Ureter (tissue), 1 donor: ENCODE data around the gene PLD6. TPM values are rescaled to one million over a fixed set of nuclear protein-coding genes. Genes with fewer than 3 reads are reported as not detected.
"Not testable (repeated sequence)": the region's sequence is repeated elsewhere in the genome, so short reads cannot be mapped to it uniquely, and the experiment has no call there.

Experiments
- DNase-seq: peaks from one replicate; pipeline ENCODE4 v3.0.0-alpha.2; 2020; ENCODE audit warnings: low spot score
- total RNA-seq: library from RNA; stranded (reverse); gene quantifications from one replicate; pipeline ENCODE4 v1.2.4, GENCODE V29; 2023
- donor health status: DM: yes; HTN: yes; CAD: no.

Gene PLD6
- total RNA-seq, 1 donor from 2014 or later, result 4.9 TPM

DNA sequence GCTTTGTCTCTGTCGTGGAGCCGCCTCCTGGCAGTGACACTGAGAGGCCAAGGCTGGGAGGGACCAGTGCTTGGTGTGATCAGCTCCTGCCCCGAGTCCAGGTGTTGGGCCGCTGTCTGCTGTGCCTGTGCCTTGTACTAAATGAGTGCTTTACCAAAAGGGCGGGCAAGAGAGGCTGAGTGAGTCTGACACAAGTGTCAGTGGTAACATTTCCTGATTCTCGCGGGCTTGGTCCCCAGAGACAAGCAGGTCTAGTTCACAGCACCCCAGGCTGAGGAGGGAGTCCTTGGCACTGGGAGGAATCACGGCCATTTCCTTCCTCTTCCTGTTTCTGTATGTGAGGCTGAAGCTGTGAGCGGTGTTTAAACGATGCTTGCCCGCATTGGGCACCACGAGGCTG lies 30.2 kb downstream of the PLD6 start:
- no peak for DNase-seq

DNA sequence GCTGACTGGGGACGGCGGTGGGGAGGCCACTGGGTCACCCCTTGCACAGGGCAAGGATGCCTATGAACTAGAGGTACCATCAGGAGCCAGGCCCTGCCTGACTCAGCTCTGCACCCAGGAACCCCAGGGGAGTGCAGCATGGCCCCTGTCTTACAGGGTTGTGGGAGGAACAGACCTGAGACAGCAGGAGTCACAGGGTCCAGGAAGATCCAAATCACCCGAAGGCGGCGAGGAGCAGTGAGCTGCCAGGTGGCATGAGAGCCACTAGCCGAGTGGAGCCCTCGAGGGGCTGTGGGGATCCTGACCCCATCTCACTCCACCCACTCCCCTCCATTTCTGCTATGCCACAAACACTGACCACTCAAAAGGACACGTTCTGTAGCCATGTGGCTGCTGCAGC lies 30.8 kb downstream of the PLD6 start:
- DNase-seq, result no peak

- DNase-seq, result no peak
Observed at GRCh38 chr17:17173921-17174320, 32.2 kb downstream of the PLD6 start.

DNA sequence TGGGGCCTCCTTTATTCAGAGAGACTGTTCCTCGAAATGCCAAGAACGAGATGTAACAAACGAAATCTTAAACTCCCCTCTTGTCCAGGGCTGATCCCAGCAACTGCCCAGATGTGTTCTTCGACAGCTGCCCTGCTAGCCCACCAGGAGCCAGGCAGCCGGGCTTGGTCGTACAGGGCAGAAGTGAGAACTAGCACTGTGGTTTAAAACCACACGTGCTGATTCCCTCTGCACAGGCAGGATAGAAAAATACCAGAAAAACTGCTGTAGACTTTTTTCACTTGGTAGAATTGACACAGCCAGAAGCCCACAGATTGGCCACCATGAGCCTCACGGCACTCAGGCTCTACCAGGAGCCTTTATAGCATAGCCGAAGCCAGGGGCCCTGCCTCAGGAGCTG lies 33.1 kb downstream of the PLD6 start:
- DNase-seq, result no peak

DNA sequence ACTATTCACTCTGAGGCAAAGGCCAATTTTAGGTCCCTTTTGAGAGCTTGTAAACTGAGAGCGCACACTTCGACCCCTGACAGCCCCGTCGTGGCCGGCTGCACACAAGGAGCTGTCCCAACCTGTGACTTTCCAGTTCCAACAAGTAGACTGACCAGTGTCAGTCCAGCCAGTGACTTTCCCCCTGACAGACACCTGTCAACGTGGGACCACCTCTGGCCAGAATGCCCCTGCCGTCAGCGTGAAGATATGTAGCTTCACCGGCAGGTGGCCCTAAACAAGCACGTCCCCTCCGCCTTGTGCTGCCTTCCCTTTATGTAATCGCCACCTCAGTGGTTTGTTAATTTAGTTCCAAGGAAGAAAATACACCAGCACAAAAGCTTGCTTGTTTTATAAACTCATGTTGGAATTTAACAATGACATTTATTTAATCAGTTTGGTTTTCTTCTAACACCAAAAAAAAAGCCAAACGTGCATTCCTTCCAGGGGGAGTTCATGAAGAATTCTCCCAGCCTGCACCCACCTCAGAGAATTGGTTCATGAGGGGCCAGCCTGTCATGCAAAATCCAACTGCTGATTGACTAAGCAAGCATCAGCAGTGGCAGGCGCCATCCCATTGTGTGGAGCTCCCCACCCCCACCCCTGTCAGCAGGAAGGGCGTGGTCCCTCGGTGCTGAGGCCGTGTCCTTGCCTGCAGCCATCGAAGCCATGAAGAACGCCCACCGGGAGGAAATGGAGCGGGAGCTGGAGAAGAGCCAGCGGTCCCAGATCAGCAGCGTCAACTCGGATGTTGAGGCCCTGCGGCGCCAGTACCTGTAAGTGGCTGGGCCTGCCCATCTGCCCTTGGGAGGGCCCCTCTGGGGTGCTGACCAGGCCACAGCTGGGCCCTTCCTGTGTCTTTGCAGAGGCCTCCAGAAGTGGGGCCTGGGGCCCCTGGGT lies 33.9 kb downstream of the PLD6 start:
- no peak for DNase-seq

DNA sequence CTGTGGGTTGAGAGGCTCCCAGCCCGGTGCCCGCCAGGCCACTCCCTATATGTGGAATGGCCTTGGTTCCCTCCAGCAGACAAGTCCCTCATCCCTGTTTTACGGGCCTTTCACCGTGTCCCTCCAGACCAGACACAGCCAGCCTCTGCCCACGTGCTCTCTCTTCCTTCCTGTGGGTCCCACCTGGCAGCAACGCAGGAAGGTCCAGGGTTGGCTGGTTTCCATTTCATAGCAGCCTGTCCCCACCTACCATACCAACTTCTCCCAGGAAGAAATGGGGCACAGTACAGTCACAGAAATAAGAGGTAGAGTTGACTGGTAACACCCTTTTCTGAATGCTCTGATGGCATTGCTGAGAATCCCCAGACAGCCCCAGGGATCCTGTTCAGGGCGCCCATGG lies 34.9 kb downstream of the PLD6 start:
- DNase-seq, result no peak

GRCh38 chr17:17170346-17170985 lies 35.7 kb downstream of the PLD6 start:
- DNase-seq, result no peak

DNA sequence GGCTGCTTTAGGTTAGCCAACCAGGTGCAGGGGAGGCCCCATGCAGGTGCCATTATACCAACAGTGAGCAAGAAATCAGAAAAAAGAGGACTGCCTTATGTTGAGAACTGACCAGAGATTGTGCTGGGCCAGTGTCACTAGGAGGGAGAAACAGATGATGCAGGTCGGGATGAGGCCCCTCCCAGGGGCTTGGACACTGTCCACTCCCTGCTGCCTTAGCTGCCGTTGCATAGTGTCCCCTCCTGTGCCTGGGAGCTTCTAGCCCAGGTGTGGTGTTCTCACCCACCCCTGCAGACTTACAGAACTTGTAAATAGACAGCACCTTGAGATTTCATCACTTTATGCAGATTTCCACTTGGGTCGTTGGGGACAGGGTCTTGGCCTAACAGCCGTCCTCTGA lies 36.7 kb downstream of the PLD6 start:
- no peak for DNase-seq

DNA sequence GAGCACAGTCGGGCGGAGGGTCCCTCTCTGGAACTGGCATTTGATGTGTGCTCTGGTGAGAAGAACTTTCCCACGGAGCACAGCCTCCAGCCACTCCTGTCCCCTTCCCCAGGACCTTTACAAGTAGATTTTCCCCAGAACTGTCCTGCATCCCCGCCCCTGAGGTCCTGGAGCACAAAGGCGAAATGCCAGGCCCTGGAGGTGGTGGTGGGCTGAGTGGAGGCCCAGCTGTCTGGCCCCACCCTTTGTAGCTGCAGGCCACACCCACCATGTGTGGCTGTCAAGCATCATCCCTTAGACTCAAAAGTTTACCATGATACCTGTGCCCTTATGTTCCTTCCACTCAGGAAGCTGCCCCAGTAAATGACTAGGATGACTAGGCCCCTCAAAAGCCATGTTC lies 37.7 kb downstream of the PLD6 start:
- no peak for DNase-seq

DNA sequence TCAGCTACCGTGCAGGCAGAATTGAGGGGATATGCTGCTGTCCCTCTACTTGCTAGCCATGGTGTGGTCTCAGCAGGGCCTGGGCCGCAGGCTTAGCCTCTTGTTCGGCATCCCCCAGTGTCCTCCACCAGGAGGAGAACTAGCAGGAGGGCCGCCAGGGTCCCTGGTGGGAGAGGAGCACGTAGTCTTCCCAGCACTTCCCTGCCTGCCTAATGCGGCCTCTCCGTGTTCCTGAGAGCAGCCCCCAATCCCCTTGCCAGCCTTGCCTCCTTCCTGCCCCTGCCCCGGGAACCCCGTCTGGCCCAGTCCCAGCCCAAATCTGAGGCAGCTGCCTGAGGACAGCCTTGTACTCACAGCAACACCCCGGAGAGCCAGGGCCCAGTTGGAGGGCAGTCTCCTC lies 38.1 kb downstream of the PLD6 start:
- no peak for DNase-seq

DNA sequence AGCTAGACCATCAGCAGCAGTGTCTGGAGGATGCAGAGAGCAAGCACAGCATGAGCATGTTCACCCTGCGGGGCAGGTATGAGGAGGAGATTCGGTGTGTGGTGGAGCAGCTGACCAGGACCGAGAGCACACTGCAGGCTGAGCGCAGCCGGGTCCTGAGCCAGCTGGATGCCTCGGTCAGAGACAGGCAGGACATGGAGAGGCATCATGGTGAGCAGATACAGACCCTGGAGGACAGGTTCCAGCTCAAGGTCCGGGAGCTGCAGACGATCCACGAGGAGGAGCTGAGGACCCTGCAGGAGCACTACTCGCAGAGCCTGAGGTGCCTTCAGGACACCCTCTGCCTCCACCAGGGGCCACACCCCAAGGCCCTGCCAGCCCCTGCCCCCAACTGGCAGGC lies 38.8 kb downstream of the PLD6 start:
- DNase-seq, result no peak

DNA sequence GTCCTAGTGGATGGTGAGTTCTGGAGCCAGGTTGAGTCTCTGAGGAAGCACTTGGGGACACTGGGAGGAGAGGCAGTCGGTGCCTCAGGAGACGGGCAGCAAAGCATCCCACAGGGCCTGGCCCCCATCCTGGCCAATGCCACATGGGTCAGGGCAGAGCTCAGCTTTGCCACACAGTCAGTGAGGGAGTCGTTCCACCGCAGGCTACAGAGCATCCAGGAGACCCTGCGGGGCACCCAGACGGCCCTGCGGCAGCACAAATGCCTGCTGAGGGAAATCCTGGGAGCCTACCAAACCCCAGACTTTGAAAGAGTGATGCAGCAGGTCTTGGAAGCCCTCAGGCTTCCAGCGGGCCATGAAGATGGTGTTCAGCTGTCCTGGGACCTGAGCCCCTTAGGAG lies 39.7 kb downstream of the PLD6 start:
- DNase-seq, result no peak

- DNase-seq, result no peak
Observed at GRCh38 chr17:17165666-17166308, 40.3 kb downstream of the PLD6 start.

GRCh38 chr17:17164676-17165075 lies 41.5 kb downstream of the PLD6 start:
- no peak for DNase-seq

DNA sequence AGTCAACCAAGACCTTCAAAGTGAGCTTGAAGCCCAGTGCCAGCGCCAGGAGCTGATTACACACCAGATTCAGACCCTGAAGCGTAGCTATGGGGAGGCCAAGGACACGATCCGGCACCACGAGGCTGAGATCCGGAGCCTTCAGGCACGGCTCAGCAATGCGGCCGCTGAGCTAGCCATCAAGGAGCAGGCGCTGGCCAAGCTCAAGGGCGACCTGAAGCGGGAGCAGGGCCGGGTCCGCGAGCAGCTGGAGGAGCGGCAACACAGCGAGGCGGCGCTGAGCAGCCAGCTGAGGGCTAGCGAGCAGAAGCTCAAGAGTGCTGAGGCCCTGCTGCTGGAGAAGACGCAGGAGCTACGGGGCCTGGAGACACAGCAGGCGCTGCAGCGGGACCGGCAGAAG lies 42.0 kb downstream of the PLD6 start:
- DNase-seq, result no peak

DNA sequence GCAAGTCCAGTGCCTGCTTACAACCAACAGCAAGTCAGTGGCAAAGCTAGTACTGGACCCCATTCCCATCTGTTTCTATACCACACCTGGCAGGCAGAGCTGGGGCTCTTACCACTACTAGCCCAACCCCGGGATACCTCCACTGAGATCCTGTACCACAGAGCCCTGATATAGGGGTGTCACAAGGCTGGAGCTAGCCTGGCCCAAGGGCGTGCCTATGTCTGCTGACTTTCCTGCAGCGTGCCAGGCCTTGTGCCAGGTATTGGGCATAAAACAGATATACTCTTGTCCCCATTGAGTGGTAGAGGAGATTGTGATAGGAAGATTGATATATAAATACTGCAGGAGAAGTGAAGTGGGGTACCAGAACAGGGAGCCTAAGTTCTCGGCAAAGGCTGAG lies 44.4 kb downstream of the PLD6 start:
- DNase-seq, result no peak

GRCh38 chr17:17161121-17161520 lies 45.0 kb downstream of the PLD6 start:
- no peak for DNase-seq

GRCh38 chr17:17159571-17159970 lies 46.6 kb downstream of the PLD6 start:
- DNase-seq, result no peak

GRCh38 chr17:17158506-17158905 lies 47.6 kb downstream of the PLD6 start:
- not testable (repeated sequence) for DNase-seq

GRCh38 chr17:17157041-17157440 lies 49.1 kb downstream of the PLD6 start:
- no peak for DNase-seq

DNA sequence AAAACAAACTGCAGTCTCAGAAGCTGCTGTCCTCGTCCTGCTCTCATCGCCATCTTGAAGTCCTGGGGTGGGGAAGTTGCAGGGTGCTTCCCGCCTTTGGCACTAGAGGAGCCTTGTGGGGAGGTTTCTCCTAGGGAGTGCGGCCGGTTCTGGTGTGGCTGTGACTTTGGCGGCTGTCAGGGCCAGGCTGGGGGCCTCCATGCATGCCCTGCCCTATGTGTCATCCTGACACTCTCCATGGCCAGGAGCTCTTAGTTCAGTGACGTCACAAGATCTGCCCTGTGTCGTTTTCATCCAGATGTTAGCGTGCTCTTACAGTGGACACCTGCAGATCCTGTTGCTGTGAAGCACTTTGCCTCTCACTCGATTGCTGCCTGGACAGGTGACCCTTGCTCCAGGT lies 49.6 kb downstream of the PLD6 start:
- DNase-seq, result no peak

DNA sequence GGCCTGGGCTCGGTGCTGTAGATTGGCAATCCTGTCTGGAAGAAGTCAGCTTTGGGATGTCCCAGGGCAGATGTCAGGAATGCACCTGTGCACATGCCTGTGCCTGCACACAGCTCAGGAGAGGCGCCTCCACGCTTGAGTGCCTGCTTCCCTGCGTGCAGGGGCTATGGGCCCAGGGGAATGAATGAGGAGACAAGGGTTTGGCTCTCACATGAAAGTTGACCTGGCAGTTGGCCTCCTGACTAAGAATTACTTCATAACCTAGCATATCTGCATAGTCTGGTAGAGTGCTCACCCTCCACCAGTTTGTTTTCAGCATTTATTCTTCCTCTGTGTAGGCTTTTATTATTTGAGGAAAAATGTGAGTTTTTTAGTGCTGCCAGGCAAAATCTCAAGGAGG lies 50.0 kb downstream of the PLD6 start:
- no peak for DNase-seq

- DNase-seq, result no peak
Observed at GRCh38 chr17:17155568-17155967, 50.6 kb downstream of the PLD6 start.
